Erythroblast (primary cell): Measurements from ENCODE around the gene CH25H.

Experiments used
- GATA1 ChIP-seq: IDR thresholded peaks from 2 replicates; pipeline ENCODE4 v1.6.1; 2011; ENCODE audit warnings: low read depth, mild to moderate bottlenecking, control low read depth, low read length, moderate library complexity
- POLR2A ChIP-seq: IDR thresholded peaks from 2 replicates; pipeline ENCODE4 v1.6.1; 2011; ENCODE audit warnings: mild to moderate bottlenecking, low read length

GRCh38 chr10:89202033-89202425 lies 5.1 kb downstream of the CH25H start:
- TF ChIP-seq POLR2A, result no peak
- TF ChIP-seq GATA1, result no peak
